Measurements from ENCODE around the gene FCF1. TPM values are rescaled to one million over a fixed set of nuclear protein-coding genes. Genes with fewer than 3 reads are reported as not detected.

The FCF1 gene, protein sequence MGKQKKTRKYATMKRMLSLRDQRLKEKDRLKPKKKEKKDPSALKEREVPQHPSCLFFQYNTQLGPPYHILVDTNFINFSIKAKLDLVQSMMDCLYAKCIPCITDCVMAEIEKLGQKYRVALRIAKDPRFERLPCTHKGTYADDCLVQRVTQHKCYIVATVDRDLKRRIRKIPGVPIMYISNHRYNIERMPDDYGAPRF
- total RNA-seq, result 64.5 and 68.2 TPM in 2 replicates

DNA sequence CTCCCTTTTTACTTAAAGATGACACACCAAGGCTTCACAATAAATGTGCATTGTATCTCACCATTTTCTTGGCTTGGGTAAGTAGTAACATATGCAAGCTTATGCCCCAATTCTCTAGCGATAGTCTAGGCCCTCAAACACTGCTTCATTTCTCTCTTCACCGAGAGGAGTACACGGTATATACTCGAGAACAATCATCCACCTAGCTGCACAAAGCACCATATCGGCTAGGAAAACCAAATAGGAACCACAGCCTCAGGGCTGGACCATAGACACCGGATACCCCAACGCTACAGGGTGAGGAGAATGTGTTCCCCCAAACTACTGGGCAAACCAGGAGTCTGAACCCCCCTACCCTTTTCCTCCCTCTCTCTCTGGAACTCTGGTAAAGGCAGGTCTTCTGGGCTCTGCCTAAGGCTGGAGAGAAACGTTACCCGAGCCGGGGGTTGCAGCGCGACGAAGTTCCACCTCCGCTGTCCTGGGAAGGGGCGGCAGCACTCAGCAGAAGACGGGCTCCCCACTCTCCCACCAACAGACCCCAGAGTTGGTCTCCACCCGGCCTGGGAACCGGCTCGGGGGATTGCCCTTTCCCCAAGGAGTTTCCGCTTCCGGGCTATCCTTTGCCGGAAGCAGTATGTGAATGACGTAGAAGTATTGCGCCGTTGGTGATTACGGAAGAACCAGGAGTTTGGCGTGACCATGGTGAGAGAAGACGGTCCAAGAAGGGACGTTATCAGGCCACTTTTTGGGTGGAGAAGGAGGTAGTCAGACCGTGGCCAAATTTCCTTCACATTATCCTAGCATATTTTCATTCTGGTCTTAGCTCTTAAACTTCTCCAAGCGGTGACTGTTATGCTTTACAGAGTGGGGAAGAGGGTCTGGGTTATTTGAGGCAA lies at the start of gene FCF1, which contains the start of gene AREL1:
Gene FCF1 (plus strand): TSS at position 646 of the 896 bp plus-strand sequence. CDS start 54 bp downstream, at position 700.
Gene AREL1 (minus strand): TSS at position 582 of the 896 bp plus-strand sequence. CDS start 27,465 bp downstream, outside the sequence.
- peak within 1 kb of the TSS; percentile 95 for H3K27ac Mint-ChIP-seq
- peak; percentile 83 for DNase-seq (ENCODE audit: low spot score)
- H3K9me3 Mint-ChIP-seq, result no peaks in the 10 kb centered on the region
- H3K4me1 Mint-ChIP-seq (ENCODE audit: low read depth), result peaks cover 49% of the 10 kb centered on the region
- H3K4me3 Mint-ChIP-seq, result peak within 1 kb of the TSS; percentile 95
- intact Hi-C loops (cut with micrococcal nuclease), result loop anchor here (1.0 to 10.0 kb wide), 8 partner anchors 51 to 948 kb away; partner anchors contain the start of genes ACYP1, DLST, ERG28 and ISCA2
- H3K27me3 Mint-ChIP-seq (ENCODE audit: insufficient read depth), result no peaks in the 10 kb centered on the region
- peaks cover 22% of the 10 kb centered on the region for H3K36me3 Mint-ChIP-seq (ENCODE audit: low read depth)

DNA sequence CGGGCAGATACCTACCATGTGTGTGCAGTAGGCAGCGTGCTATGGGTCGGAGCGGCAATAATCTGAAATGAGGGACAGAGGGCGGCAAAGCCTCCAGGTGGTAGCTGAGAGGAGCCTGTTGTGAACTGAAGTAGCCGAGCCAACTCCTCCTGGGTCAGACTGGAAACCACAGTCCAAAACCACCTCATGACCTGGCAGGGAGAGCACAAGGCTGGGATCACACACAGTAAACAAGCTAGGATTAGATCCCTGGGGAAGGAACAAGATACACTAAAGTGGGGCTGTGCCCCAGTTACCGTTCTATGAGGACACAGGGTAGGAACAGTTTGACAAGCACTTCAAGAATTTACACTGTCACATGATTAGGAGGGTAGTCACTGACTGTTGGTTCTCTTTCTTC lies 49.1 kb upstream of the FCF1 start:
- H3K27me3 Mint-ChIP-seq (ENCODE audit: insufficient read depth), result no peaks in the 10 kb centered on the region
- H3K9me3 Mint-ChIP-seq, result no peaks in the 10 kb centered on the region
- H3K36me3 Mint-ChIP-seq (ENCODE audit: low read depth), result peaks cover 30% of the 10 kb centered on the region
- no peak for DNase-seq (ENCODE audit: low spot score)
- H3K27ac Mint-ChIP-seq, result no peak overlapping the region
- intact Hi-C loops (cut with micrococcal nuclease), result no loop called here
- H3K4me1 Mint-ChIP-seq (ENCODE audit: low read depth), result peaks cover 7% of the 10 kb centered on the region
- H3K4me3 Mint-ChIP-seq, result no peak overlapping the region

DNA sequence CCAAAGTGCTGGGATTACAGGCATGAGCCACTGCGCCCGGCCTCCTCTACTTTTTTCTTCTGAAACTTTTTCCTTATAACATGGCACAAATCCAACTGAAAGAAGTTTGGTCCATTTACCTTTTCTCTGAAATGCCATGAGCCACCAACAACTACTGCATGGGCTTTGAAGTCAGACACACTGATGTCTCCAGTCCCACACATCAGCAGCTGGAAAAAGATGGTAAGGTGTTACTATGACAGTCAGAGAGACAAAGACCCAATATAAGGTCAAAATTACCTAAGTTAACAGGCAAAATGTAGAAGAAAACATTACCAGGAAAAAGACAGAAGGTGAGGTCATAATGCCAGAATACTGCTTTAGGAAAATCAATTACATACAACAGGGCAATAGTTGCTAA lies 48.2 kb upstream of the FCF1 start:
- H3K27ac Mint-ChIP-seq, result no peak overlapping the region
- H3K36me3 Mint-ChIP-seq (ENCODE audit: low read depth), result peaks cover 37% of the 10 kb centered on the region

DNA sequence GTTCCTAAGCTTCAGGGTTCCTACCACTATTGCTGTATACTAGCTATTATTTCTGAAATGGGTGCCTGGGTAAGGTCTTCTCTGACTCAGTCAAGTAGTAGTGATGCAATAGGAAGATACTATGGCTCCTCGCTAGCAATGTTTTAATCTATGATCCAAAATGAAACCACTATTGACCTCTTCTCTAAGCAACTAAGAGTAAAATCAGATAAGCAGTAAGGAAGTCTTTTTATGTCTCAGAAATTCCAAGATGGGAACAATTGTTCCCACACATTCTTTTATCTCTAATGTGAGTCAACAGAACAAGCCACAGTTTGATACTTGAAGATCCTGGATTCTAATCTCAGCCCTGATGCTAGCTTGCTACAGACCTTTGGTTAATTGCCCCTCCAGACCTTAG lies 45.2 kb upstream of the FCF1 start:
- peaks cover 7% of the 10 kb centered on the region for H3K4me1 Mint-ChIP-seq (ENCODE audit: low read depth)
- no peak overlapping the region for H3K4me3 Mint-ChIP-seq
- H3K9me3 Mint-ChIP-seq, result no peaks in the 10 kb centered on the region
- no peak overlapping the region for H3K27ac Mint-ChIP-seq
- H3K36me3 Mint-ChIP-seq (ENCODE audit: low read depth), result peaks cover 46% of the 10 kb centered on the region
- H3K27me3 Mint-ChIP-seq (ENCODE audit: insufficient read depth), result no peaks in the 10 kb centered on the region
- intact Hi-C loops (cut with micrococcal nuclease), result no loop called here
- DNase-seq (ENCODE audit: low spot score), result no peak

More for the DNA sequence above, 48.2 kb upstream of the FCF1 start:
- Mint-ChIP-seq H3K4me1 (ENCODE audit: low read depth) (peaks cover 7% of the 10 kb centered on the region), H3K9me3 (no peaks in the 10 kb centered on the region), H3K27me3 (ENCODE audit: insufficient read depth) (no peaks in the 10 kb centered on the region), H3K4me3 (no peak overlapping the region)
- intact Hi-C loops (cut with micrococcal nuclease), result no loop called here
- no peak for DNase-seq (ENCODE audit: low spot score)

DNA sequence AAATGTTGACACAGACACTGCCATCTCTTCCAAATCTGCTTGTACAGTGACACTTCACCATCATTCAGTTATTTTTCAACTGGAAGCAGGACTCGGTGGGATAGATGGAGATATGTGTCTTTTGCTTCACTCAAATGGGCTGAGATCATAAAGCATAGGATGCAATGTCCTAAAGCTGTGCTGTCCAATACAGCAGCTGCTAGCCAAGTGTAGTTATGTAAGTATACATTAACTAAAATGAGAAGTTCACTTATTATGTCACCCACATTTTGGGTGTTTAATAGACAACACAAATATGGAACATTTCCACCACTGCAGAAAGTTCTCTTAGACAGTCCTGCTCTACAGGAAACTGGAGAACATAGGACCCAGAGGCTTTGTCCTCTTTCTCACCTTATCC lies 43.7 kb upstream of the FCF1 start:
- Mint-ChIP-seq H3K9me3 (no peaks in the 10 kb centered on the region), H3K27me3 (ENCODE audit: insufficient read depth) (no peaks in the 10 kb centered on the region), H3K4me3 (no peak overlapping the region), H3K4me1 (ENCODE audit: low read depth) (peaks cover 7% of the 10 kb centered on the region), H3K36me3 (ENCODE audit: low read depth) (peaks cover 41% of the 10 kb centered on the region), H3K27ac (no peak overlapping the region)
- no peak for DNase-seq (ENCODE audit: low spot score)
- intact Hi-C loops (cut with micrococcal nuclease), result no loop called here

DNA sequence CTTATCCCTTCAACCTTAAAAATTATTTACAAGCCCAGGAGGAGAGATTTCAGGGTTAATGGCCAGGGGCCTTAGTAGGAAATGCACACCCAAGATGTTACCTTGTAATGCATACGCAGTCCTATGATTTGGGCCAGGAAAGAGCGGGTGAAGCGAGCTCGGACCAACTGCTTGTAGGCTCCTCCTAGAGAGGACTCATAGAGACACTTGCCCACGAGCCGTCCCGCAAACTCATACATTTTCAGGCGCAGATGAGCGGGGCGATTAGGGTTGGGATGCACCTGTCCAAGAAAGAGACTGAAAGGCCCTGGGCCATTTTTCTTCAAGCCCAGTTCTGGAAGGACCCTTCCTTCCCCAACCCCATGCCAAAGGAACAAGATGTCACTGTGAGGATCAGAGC lies 43.1 kb upstream of the FCF1 start:
- Mint-ChIP-seq H3K9me3 (no peaks in the 10 kb centered on the region), H3K27me3 (ENCODE audit: insufficient read depth) (no peaks in the 10 kb centered on the region), H3K27ac (no peak overlapping the region), H3K36me3 (ENCODE audit: low read depth) (peaks cover 41% of the 10 kb centered on the region), H3K4me1 (ENCODE audit: low read depth) (peaks cover 7% of the 10 kb centered on the region), H3K4me3 (no peak overlapping the region)
- intact Hi-C loops (cut with micrococcal nuclease), result no loop called here
- no peak for DNase-seq (ENCODE audit: low spot score)

DNA sequence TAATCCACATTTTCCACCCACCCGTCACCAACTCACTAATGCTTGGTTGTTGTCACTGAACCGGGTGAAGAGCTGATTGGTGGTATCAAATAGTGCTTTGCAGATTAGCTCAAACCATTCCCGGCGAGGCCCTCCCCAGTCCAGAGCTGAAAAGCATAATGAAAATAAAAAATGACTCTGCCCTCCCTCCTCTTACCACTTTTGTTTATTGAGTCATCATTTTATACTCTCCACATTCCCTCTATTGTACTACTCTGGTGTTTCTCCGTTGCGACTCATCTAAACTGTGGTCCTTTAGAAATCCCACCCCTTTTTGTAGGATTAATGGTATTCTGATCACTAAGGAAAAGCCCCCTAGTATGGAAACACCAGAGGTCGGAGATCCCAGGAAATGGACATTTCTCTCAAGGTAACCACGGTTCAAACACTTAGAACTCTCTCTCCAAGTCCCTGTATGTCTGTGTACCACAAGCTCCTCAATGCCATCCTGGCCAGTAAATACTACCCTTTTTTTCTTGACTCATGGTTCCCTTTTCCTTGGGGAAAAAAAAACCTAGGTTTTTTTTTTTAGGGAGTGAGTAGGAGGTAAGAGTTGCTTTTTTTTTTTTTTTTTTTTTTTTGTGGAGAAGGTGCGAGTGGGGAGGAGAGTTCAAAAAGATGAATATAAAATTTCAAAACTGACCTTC lies 42.1 kb upstream of the FCF1 start:
- peaks cover 7% of the 10 kb centered on the region for H3K4me1 Mint-ChIP-seq (ENCODE audit: low read depth)
- H3K4me3 Mint-ChIP-seq, result no peak overlapping the region
- H3K27ac Mint-ChIP-seq, result no peak overlapping the region
- no peaks in the 10 kb centered on the region for H3K27me3 Mint-ChIP-seq (ENCODE audit: insufficient read depth)
- intact Hi-C loops (cut with micrococcal nuclease), result no loop called here
- no peak for DNase-seq (ENCODE audit: low spot score)
- H3K9me3 Mint-ChIP-seq, result no peaks in the 10 kb centered on the region
- peaks cover 44% of the 10 kb centered on the region for H3K36me3 Mint-ChIP-seq (ENCODE audit: low read depth)

DNA sequence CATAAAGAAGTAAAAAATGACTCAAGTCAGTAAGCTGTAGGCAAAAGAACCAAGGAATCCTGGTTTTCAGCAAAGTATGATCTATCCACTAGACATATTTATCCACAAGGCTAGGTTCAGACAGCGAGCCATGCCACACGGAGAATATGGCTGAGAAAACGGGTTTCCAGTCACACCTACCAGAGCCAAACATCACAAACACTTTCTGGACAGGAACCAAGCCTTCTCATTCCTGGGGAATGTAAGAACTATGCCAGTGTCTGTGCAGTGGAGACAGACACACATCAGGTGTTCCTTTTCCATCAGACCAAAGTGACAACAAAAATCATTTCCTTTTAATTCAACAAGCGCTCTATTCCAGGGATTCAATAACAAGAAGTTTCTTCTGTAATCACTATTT lies 41.2 kb upstream of the FCF1 start:
- no peaks in the 10 kb centered on the region for H3K27me3 Mint-ChIP-seq (ENCODE audit: insufficient read depth)
- H3K36me3 Mint-ChIP-seq (ENCODE audit: low read depth), result peaks cover 46% of the 10 kb centered on the region
- DNase-seq (ENCODE audit: low spot score), result no peak
- no peak overlapping the region for H3K27ac Mint-ChIP-seq
- peaks cover 7% of the 10 kb centered on the region for H3K4me1 Mint-ChIP-seq (ENCODE audit: low read depth)
- no peak overlapping the region for H3K4me3 Mint-ChIP-seq
- intact Hi-C loops (cut with micrococcal nuclease), result no loop called here
- H3K9me3 Mint-ChIP-seq, result no peaks in the 10 kb centered on the region

DNA sequence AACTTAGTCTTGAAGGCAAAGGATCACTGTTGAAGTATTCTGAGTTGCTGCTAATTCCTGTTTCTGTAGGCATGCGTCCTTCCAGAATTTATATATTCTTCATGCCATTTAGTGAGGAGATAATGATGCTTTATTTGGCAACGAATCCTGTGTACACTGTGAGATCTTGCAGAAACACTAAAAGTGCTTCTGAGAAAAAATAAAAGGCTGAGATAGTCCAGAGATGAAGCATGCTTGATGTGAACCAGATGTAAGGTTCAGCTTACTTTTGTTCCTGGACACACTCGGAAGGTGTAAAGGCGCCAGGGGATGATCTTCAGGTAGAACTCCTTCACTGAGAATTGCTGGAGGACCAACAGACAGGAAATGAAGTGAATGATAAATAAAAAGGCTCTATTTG lies 39.2 kb upstream of the FCF1 start:
- no peak for DNase-seq (ENCODE audit: low spot score)
- no peak overlapping the region for H3K27ac Mint-ChIP-seq
- peaks cover 41% of the 10 kb centered on the region for H3K36me3 Mint-ChIP-seq (ENCODE audit: low read depth)

DNA sequence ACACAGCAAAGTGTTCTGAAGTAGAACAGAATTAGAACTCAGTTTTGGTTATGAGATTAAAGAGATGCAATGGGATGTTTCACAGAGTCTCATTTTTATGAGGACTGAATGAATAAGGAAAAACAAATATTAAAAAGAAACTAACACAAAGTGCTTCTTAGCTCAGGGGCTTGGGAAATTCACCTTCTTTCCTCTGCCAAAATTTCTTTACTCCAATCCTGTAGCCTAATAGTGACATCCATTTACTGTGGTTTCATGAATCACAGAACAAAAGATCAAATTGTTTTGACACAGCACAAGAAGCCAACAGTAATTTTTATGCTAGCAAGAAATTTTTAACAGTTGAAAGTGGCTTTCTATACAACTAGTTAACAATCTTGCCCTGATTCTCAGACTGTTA lies 37.7 kb upstream of the FCF1 start:
- H3K27ac Mint-ChIP-seq, result no peak overlapping the region
- intact Hi-C loops (cut with micrococcal nuclease), result no loop called here
- H3K36me3 Mint-ChIP-seq (ENCODE audit: low read depth), result peaks cover 34% of the 10 kb centered on the region
- H3K4me3 Mint-ChIP-seq, result no peak overlapping the region
- H3K27me3 Mint-ChIP-seq (ENCODE audit: insufficient read depth), result no peaks in the 10 kb centered on the region
- H3K9me3 Mint-ChIP-seq, result no peaks in the 10 kb centered on the region
- H3K4me1 Mint-ChIP-seq (ENCODE audit: low read depth), result no peaks in the 10 kb centered on the region
- DNase-seq (ENCODE audit: low spot score), result no peak

More for the DNA sequence above, 39.2 kb upstream of the FCF1 start:
- intact Hi-C loops (cut with micrococcal nuclease), result no loop called here
- Mint-ChIP-seq H3K27me3 (ENCODE audit: insufficient read depth) (no peaks in the 10 kb centered on the region), H3K4me3 (no peak overlapping the region), H3K4me1 (ENCODE audit: low read depth) (no peaks in the 10 kb centered on the region), H3K9me3 (no peaks in the 10 kb centered on the region)

DNA sequence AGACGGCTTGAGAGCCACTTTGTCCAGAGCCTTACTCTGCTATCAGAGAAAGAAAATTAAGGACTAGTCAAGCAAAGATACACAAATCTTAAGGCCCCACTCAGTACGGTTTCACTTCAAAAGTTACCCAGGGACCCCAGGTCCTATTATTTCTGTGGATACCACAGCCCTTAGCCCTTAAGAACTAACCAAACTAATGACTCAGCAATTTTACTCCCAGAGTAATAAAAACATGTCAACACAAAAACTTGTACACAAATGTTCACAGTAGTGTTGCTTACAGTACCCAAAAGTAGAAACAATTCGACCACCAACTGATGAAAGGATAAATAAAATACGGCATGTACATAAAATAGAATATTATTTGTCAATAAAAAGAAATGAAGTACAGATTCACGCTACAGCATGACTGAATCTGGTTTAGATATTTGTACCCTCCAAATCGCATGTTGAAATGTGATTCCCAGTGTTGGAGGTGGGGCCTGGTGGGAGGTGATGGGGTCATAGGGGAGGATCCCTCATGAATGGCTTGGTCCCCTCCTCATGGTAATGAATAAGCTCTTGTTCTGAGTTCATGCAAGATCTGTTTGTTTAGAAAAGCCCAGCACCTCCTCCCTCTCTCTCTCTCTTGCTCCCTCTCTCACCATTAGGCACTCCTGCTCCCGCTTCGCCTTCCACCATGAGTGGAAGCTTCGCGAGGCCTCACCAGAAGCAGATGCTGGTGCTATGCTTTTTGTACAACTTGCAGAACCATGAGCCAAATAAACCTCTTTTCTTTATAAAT lies 30.6 kb upstream of the FCF1 start:
- Mint-ChIP-seq H3K27ac (no peak overlapping the region), H3K36me3 (ENCODE audit: low read depth) (peaks cover 39% of the 10 kb centered on the region)
- no peak for DNase-seq (ENCODE audit: low spot score)

DNA sequence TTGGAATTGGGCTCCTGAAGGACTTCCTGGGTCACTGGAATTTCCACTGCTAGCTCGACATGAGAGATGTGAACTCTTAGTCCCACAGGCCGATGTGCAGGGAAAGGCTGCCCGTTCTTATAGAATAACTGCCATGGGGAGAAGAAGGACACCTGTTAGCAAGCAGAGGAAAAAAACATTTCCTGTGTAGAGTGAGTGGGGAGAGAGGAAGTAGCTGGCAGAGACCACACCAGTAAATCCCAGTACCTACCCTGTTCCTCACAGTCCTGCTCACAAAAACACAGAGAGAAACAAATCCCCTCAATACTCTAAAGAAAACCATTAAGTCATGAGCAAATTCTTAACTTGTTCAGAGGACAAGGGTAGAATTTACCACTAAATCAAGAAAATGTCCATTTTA lies 29.5 kb upstream of the FCF1 start:
- H3K36me3 Mint-ChIP-seq (ENCODE audit: low read depth), result peaks cover 41% of the 10 kb centered on the region
- H3K4me3 Mint-ChIP-seq, result no peak overlapping the region
- no peaks in the 10 kb centered on the region for H3K9me3 Mint-ChIP-seq
- H3K27me3 Mint-ChIP-seq (ENCODE audit: insufficient read depth), result no peaks in the 10 kb centered on the region
- DNase-seq (ENCODE audit: low spot score), result no peak
- intact Hi-C loops (cut with micrococcal nuclease), result no loop called here
- peaks cover 6% of the 10 kb centered on the region for H3K4me1 Mint-ChIP-seq (ENCODE audit: low read depth)
- H3K27ac Mint-ChIP-seq, result no peak overlapping the region

More for the DNA sequence above, 30.6 kb upstream of the FCF1 start:
- intact Hi-C loops (cut with micrococcal nuclease), result no loop called here
- no peak overlapping the region for H3K4me3 Mint-ChIP-seq
- H3K4me1 Mint-ChIP-seq (ENCODE audit: low read depth), result peaks cover 6% of the 10 kb centered on the region
- H3K9me3 Mint-ChIP-seq, result no peaks in the 10 kb centered on the region
- H3K27me3 Mint-ChIP-seq (ENCODE audit: insufficient read depth), result no peaks in the 10 kb centered on the region
